GM13976 (cell line): ENCODE data around the gene CYP3A7.

Experiments
- DNase-seq: peaks from one replicate; pipeline ENCODE4 v3.0.0; 2012; ENCODE audit warnings: low spot score
- CTCF ChIP-seq: IDR thresholded peaks from 2 replicates; pipeline ENCODE4 v1.5.1; 2012; ENCODE audit warnings: borderline replicate concordance, mild to moderate bottlenecking; ENCODE audit not compliant: insufficient read depth; ENCODE audit errors: extremely low read depth, missing control alignments, control extremely low read depth
- in situ Hi-C: fragments of 300-500 bp; cut with MboI; formaldehyde crosslinking; loops from one replicate; pipeline ENCODE4 v1.12.0; 2022; ENCODE audit warnings: low sequenced_read_pairs, mixed read lengths, inconsistent platforms; ENCODE audit not compliant: unreplicated experiment

CYP3A7 gene

GRCh38 chr7:99674995-99675742, 59.8 kb downstream of the CYP3A7 start:
- in situ Hi-C loops = no loop called here
- TF ChIP-seq CTCF = no peak
- DNase-seq = no peak

GRCh38 chr7:99672573-99672972, 62.4 kb downstream of the CYP3A7 start:
- in situ Hi-C loops = no loop called here
- no peak for DNase-seq
- no peak for TF ChIP-seq CTCF

- in situ Hi-C loops = no loop called here
- DNase-seq = no peak
- TF ChIP-seq CTCF = no peak
Measured at GRCh38 chr7:99669782-99670181, 65.2 kb downstream of the CYP3A7 start.

GRCh38 chr7:99668541-99668940, 66.5 kb downstream of the CYP3A7 start:
- DNase-seq = no peak
- TF ChIP-seq CTCF = no peak
- in situ Hi-C loops = no loop called here

GRCh38 chr7:99667179-99667578, 67.8 kb downstream of the CYP3A7 start:
- TF ChIP-seq CTCF = no peak
- in situ Hi-C loops = no loop called here
- DNase-seq = no peak

GRCh38 chr7:99666013-99666395, 69.0 kb downstream of the CYP3A7 start:
- DNase-seq = no peak
- TF ChIP-seq CTCF = no peak
- in situ Hi-C loops = no loop called here
